Globus pallidus (tissue), 1 donor: Measurements from ENCODE around the gene UHMK1.
"Not testable (repeated sequence)": the region's sequence is repeated elsewhere in the genome, so short reads cannot be mapped to it uniquely, and the experiment has no call there.

Source experiments
- DNase-seq: peaks from one replicate; pipeline ENCODE4 v3.0.0-alpha.2; 2015; ENCODE audit warnings: low spot score

Gene UHMK1

DNA sequence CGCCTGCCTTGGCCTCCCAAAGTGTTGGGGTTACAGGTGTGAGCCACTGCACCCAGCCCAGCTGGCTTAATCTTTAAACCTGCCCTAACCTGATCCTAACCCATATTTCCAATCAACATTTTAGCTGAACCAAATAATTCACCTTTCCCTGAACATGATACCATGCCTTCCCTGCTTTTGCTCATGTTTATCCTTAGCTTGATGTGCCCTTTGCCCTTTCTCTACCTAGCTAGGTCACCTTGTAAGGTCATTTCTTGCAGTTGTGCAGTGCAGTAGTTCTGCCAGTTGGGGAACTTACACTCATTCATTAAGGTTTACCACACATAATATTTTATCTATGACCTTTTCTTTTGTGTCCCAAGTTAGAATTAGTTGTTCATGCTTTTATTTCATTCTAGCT lies 69.3 kb downstream of the UHMK1 start:
- DNase-seq, result no peak

DNA sequence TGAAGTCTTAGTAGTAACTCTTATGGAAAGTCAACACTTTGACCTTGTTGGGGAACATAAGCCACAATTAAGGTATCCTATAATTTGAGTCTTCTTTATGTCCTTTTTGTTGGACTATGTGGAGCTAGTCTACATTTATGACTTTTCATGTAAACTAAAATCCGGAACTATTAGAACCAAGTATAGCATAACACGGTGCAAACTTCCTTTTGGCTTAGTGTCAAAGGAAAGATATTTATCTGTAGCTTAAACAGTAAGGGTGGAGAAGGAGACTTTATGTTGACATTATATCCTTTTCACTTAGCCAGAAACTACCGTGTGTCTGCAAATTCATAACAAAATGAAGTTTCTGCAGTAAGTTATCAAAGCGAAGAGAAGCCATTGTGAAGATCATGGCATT lies 71.2 kb downstream of the UHMK1 start:
- no peak for DNase-seq

GRCh38 chr1:162570718-162571117 lies 73.1 kb downstream of the UHMK1 start:
- DNase-seq, result no peak

- not testable (repeated sequence) for DNase-seq
Measured at GRCh38 chr1:162571121-162571520, 73.5 kb downstream of the UHMK1 start.

DNA sequence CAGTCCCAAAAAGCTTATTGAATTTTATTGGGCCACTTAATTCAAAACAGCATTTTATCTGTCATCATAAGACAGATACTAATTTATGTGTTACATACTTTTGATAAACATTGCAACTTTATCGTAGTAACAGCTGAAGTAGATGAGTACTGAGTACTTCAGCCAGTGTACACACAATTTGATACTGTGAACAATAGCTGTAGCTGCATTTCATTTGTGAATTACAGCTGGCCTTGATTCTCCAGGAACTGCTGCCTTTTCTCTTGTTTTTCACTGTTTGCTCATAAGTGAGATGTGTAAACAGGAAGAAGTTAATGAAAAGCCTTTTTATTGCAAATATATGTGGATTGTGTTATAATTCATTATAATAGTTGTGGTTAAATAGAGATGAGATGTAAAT lies 74.1 kb downstream of the UHMK1 start:
- no peak for DNase-seq

DNA sequence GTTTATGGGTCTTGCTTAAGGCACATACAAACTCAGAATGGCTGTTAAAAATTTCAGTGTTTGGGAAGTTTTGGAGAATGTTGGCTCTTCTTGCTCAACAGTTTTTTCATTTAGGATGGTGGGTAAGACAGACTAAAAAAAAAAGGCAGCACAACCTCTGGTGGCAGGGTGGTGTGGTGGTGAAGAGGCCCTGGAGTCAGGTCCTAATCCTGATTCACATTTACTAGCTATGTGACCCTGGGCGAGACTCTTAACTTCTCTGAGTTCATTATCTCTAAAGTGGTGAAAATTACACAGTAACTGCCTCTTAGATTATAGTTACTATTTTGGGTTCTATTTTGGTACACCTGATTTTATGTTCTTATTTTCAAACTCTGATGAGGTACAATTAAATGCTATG lies 75.5 kb downstream of the UHMK1 start:
- no peak for DNase-seq

DNA sequence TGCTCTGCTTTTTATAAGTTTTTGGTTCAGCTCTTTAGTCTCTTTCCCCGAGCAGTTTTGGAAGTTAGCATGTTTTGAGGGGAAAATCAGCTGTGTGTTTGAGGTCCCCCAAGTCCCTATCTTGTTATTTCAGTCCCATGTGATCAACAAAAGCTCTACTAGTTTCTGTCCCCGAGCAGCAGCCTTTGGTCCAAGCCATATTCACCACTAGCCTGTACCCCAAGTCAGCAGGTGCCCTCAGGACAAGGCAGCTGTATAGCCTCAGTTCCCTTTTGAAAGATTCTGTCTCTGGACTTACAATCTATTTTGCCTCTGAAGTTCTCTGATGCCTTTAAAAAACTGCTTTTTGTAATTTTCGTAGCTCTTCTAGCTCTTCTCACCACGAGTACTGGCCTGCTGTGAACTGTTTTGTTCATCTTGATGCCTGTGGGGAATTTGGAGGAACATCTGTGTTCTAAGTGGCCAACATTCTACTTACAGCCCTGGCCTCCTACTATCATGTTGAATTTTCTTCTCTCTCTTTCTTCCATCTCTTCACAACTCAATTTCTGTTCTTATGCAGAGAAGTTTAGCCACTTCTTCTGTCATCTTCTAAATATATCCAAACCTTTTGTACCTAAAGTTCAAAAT lies 80.6 kb downstream of the UHMK1 start:
- no peak for DNase-seq

DNA sequence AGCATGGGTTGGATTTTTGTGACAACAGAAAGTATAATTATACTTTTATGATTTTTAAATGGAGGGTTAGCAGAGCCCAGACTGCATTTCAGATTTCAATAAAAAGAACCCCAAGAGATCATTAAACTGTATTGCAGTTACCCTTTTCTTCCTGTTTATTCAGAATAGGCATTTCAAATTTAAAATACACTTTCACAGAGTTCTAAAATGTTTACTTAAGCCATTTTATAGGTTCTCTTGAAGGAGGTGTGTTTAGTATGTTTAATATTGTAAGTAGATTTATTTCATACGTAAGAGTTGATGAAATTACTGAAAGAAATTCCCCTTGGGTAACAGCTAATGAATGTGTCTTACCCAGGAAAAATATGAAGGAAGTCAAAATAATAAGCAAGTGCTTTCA lies 81.3 kb downstream of the UHMK1 start:
- no peak for DNase-seq
